Activated T-cell treated with anti-CD3 and anti-CD28 coated beads, Interleukin-2, amount 50 U/mL, for 4 hours (primary cell): ENCODE measurements around the gene WBP11. TPM values are rescaled to one million over a fixed set of nuclear protein-coding genes. Genes with fewer than 3 reads are reported as not detected.
A peak's percentile ranks its signal among the peaks of the same experiment; 100 is the strongest.
"Not testable (repeated sequence)": the region's sequence is repeated elsewhere in the genome, so short reads cannot be mapped to it uniquely, and the experiment has no call there.

Experiments
- ATAC-seq, 2 donors: fragments of 200-7000 bp; cut with Tn5 transposase; one replicate each; pipeline ENCODE4 v1.10.0; 2021
- DNase-seq: peaks from one replicate; pipeline ENCODE4 v3.0.0-alpha.2; 2020
- H3K27me3 Mint-ChIP-seq: one replicate; pipeline ENCODE4 v1.8.0; 2021; ENCODE audit warnings: low read depth, mixed read lengths
- H3K36me3 Mint-ChIP-seq: one replicate; pipeline ENCODE4 v1.8.0; 2022; ENCODE audit warnings: mixed read lengths; ENCODE audit not compliant: insufficient read depth
- H3K4me1 Mint-ChIP-seq: one replicate; pipeline ENCODE4 v1.8.0; 2021; ENCODE audit warnings: low read depth, mixed read lengths
- H3K4me3 Mint-ChIP-seq: one replicate; pipeline ENCODE4 v1.8.0; 2021; ENCODE audit warnings: mild to moderate bottlenecking, moderate library complexity, mixed read lengths
- H3K9me3 Mint-ChIP-seq: one replicate; pipeline ENCODE4 v1.8.0; 2021; ENCODE audit warnings: mixed read lengths
- total RNA-seq, 3 donors: library from RNA; stranded (reverse); gene quantifications; one replicate each; pipeline ENCODE4 v1.2.1, GENCODE V29; 2021

Gene WBP11
- total RNA-seq, 3 donors from 2014 or later, result 133 to 146 (median 140) TPM

GRCh38 chr12:14773685-14774073 is 29.6 kb downstream of the WBP11 start:
- no peak for DNase-seq
- H3K36me3 Mint-ChIP-seq, result peaks cover 3% of the 10 kb centered on the region
- peak overlapping the region; percentile 98 for H3K4me3 Mint-ChIP-seq
- H3K4me1 Mint-ChIP-seq, result peaks cover 49% of the 10 kb centered on the region
- peak; percentile 2 to 4 for ATAC-seq
- H3K27me3 Mint-ChIP-seq, result no peaks in the 10 kb centered on the region
- H3K9me3 Mint-ChIP-seq, result no peaks in the 10 kb centered on the region

- Mint-ChIP-seq H3K27me3 (no peaks in the 10 kb centered on the region), H3K9me3 (no peaks in the 10 kb centered on the region), H3K36me3 (peaks cover 5% of the 10 kb centered on the region), H3K4me3 (peak overlapping the region; percentile 98), H3K4me1 (peaks cover 52% of the 10 kb centered on the region)
- DNase-seq (no peak), ATAC-seq (no peak)
Observed at GRCh38 chr12:14772946-14773345, 30.3 kb downstream of the WBP11 start.

- ATAC-seq (no peak), DNase-seq (peak; percentile 37)
- Mint-ChIP-seq H3K9me3 (peaks cover 3% of the 10 kb centered on the region), H3K4me3 (peak overlapping the region; percentile 96), H3K4me1 (peaks cover 62% of the 10 kb centered on the region), H3K36me3 (peaks cover 14% of the 10 kb centered on the region), H3K27me3 (no peaks in the 10 kb centered on the region)
Observed at GRCh38 chr12:14771651-14772137, 31.6 kb downstream of the WBP11 start.

DNA sequence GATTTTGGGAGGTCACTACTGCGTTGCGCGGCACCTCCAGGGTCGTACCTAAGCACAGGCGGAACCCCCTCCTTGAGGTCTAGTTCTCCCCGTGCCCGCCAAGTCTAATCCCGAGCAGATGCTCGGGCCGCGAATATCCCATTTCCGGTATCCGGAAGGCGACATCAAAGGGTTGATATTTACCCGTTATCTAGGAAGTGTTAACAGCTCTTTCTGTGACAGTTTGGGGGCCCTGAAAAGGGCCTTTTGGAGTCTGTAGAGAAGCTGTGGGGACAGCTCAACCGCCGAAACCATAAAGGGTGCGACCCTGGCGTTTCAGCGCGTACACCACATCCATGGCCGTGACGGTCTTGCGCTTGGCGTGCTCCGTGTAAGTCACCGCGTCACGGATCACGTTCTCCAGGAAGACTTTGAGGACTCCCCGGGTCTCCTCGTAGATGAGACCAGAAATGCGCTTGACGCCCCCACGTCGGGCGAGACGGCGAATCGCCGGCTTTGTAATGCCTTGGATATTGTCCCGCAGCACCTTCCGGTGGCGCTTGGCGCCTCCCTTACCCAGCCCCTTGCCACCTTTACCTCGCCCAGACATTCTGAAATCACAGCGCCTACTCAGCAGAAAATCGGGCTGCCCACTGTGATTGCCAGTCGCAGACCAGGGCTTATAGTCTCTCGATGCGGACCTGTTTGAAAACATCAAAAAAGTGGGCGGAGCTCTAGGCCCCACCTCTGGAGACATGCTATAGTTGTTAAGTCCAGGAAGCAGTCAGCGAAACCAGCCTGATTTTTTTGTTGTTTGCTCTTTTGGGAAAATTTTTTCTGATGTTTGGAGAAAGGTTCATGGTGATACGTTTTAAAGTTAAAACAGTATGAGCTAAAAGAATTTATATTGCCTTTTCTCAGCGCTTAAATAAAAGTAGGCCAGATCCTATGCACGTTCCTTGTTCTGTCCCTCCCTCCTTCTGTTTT is 32.5 kb downstream of the WBP11 start:
- Mint-ChIP-seq H3K36me3 (peaks cover 21% of the 10 kb centered on the region), H3K27me3 (no peaks in the 10 kb centered on the region), H3K9me3 (peaks cover 8% of the 10 kb centered on the region), H3K4me3 (peak overlapping the region; percentile 96), H3K4me1 (peaks cover 55% of the 10 kb centered on the region)
- ATAC-seq, result peak; percentile 26 to 45
- DNase-seq, result peak; percentile 93

DNA sequence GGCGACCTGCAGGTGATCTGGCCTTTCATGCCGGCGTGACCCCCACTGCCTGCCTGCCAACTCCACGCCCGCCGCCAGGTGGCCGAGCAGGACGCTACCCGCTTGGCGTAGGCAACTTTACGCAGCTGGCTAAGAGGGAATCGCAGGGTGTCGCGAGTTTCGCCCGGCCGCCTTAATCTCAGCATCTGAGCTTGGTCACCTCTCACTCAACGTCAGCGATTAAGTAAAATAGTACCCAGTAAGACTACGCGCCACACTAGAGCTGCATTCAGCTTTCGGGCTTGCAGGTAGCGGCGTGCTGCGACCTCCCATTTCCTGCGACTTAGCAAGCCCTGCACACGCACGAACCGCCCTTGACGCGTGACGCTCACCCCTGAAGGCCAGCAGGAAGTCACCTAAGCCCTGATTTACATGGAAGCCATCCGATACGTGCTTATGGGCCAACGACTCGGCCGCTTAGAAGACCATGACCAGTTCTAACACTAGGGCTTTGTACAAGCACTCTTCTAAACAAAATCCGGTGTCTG is 33.2 kb downstream of the WBP11 start:
- ATAC-seq (peak; percentile 49 to 60), DNase-seq (peak; percentile 80)
- H3K27me3 Mint-ChIP-seq, result no peaks in the 10 kb centered on the region
- peaks cover 11% of the 10 kb centered on the region for H3K9me3 Mint-ChIP-seq
- H3K4me3 Mint-ChIP-seq, result peak overlapping the region; percentile 96
- peaks cover 23% of the 10 kb centered on the region for H3K36me3 Mint-ChIP-seq
- H3K4me1 Mint-ChIP-seq, result peaks cover 48% of the 10 kb centered on the region

GRCh38 chr12:14769466-14769968 is 33.8 kb downstream of the WBP11 start:
- H3K4me3 Mint-ChIP-seq, result peak overlapping the region; percentile 96
- DNase-seq (no peak), ATAC-seq (no peak)
- H3K27me3 Mint-ChIP-seq, result no peaks in the 10 kb centered on the region
- peaks cover 45% of the 10 kb centered on the region for H3K4me1 Mint-ChIP-seq
- H3K9me3 Mint-ChIP-seq, result peaks cover 11% of the 10 kb centered on the region
- H3K36me3 Mint-ChIP-seq, result peaks cover 25% of the 10 kb centered on the region

DNA sequence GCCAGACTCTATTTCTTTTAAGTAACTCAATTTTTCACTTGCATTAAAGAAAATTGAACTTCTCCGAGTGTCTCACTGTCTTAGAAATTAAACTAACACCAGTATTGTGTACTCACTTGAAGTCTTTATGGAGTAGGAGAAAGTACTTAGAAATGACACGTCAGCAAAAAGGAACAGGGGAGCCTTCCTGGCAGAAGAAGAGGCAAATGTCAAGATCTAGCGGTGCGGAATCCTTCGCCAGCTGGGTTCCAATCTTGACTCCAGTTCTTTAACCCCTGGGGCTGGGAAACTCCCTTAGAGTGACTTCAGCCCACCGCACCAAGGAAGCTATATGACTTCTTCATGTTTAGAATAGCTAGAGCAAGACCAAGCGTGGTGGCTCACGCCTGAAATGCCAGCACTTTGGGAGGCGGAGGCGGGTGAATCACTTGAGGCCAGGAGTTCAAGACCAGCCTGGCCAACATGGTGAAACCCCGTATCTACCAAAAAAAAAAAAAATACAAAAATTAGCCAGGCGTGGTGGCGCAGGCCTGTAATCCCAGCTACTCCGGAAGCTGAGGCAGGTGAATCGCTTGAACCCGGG is 34.4 kb downstream of the WBP11 start:
- ATAC-seq (no peak), DNase-seq (peak; percentile 39)
- Mint-ChIP-seq H3K4me3 (peak overlapping the region; percentile 96), H3K27me3 (no peaks in the 10 kb centered on the region), H3K9me3 (peaks cover 11% of the 10 kb centered on the region), H3K4me1 (peaks cover 40% of the 10 kb centered on the region), H3K36me3 (peaks cover 26% of the 10 kb centered on the region)

- ATAC-seq (no peak), DNase-seq (no peak)
- H3K9me3 Mint-ChIP-seq, result peaks cover 11% of the 10 kb centered on the region
- H3K27me3 Mint-ChIP-seq, result no peaks in the 10 kb centered on the region
- H3K4me1 Mint-ChIP-seq, result peaks cover 35% of the 10 kb centered on the region
- peaks cover 28% of the 10 kb centered on the region for H3K36me3 Mint-ChIP-seq
- H3K4me3 Mint-ChIP-seq, result no peak overlapping the region
Observed at GRCh38 chr12:14767617-14768016, 35.7 kb downstream of the WBP11 start.

DNA sequence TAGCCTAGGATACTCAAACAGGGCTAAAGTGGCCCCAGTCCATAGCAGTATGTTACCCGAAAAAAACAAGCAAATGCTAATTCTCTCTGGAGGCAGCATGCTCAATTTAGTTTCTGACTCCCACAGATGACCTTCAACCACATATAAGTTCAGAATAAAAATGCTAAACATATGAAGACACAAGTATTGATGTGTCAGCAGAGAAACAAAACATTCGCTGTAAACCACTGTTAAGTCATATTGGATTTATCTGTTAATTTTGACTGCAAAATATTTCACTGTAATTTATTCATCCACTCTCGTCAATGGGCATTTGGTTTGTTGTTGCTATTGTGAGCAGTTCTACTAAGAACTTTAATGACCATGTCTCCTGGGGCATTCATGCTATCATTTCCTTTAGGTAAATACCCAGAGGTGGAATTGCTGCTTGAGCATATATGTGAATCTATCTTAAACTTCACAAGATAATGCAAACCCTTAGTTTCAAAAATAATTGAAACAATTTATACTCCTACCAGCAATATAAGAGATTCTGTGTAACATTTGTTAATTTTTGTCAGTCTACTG is 36.5 kb downstream of the WBP11 start:
- H3K4me3 Mint-ChIP-seq, result no peak overlapping the region
- H3K4me1 Mint-ChIP-seq, result peaks cover 30% of the 10 kb centered on the region
- no peak for DNase-seq
- ATAC-seq, result no peak
- no peaks in the 10 kb centered on the region for H3K27me3 Mint-ChIP-seq
- H3K36me3 Mint-ChIP-seq, result peaks cover 37% of the 10 kb centered on the region
- H3K9me3 Mint-ChIP-seq, result peaks cover 16% of the 10 kb centered on the region

GRCh38 chr12:14766020-14766419 is 37.3 kb downstream of the WBP11 start:
- peaks cover 43% of the 10 kb centered on the region for H3K36me3 Mint-ChIP-seq
- H3K4me1 Mint-ChIP-seq, result peaks cover 25% of the 10 kb centered on the region
- peaks cover 22% of the 10 kb centered on the region for H3K9me3 Mint-ChIP-seq
- not testable (repeated sequence) for ATAC-seq, H3K4me3 Mint-ChIP-seq, DNase-seq, H3K27me3 Mint-ChIP-seq

DNA sequence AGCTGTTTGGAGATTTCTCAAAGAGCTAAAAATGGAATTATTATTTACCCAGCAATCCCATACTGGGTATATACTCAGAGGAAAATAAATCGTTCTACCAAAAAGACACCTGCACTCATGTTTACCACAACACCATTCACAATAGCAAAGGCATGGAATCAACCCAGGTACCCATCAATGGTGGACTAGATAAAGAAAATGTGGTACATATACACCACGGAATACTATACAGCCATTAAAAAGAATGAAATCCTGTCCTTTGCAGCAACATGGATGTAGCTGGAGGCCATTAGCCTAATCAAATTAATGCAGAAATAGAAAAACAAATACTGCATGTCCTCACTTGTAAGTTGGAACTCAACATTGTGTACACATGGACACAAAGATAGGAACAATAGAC is 37.9 kb downstream of the WBP11 start:
- ATAC-seq (no peak), DNase-seq (no peak)
- Mint-ChIP-seq H3K4me1 (peaks cover 25% of the 10 kb centered on the region), H3K36me3 (peaks cover 43% of the 10 kb centered on the region), H3K27me3 (no peaks in the 10 kb centered on the region), H3K9me3 (peaks cover 22% of the 10 kb centered on the region), H3K4me3 (no peak overlapping the region)

- H3K4me3 Mint-ChIP-seq, ATAC-seq, H3K27me3 Mint-ChIP-seq, DNase-seq: not testable (repeated sequence)
- peaks cover 14% of the 10 kb centered on the region for H3K4me1 Mint-ChIP-seq
- H3K36me3 Mint-ChIP-seq, result peaks cover 36% of the 10 kb centered on the region
- H3K9me3 Mint-ChIP-seq, result peaks cover 28% of the 10 kb centered on the region
Observed at GRCh38 chr12:14759711-14760280, 43.5 kb downstream of the WBP11 start.

DNA sequence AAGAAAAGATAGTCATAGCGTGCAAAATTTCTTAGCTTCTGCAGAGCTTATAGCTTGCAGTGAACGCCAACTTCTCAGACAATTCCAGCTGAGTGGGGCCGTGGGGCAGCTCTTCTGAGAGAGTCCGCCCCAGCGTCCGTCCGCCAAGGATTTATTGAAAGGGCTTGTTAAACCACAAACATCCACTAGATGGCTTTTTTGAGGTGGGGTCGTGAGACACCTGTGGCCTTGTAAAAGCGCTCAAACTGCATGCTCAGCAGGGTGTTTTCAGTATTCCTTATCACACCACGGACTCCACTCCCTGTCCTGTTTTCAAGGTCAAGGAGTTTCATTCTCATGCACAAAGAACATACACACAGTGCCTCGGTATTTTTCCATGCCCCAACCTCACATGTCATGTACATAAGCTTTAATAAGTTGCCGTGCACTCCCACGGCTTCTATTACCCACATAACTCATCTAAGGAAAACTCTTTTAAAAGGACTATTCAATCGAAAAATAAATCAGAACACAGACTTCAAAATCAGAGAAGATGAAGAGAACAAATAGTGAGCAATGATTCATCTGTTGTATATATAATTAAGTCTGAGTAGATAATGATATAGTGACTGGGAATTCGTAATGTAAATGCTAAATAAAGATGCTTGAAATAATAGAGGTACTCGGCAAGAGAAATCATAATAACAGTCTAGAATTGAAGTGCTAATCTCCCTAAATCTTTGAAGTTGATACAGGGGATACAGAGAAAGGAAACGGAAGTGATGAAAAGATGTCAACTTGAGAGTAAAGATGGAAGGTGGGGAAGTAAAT is 46.7 kb downstream of the WBP11 start:
- DNase-seq, result no peak
- peaks cover 20% of the 10 kb centered on the region for H3K36me3 Mint-ChIP-seq

More for the DNA sequence above, 46.7 kb downstream of the WBP11 start:
- H3K9me3 Mint-ChIP-seq, result peaks cover 22% of the 10 kb centered on the region
- no peaks in the 10 kb centered on the region for H3K27me3 Mint-ChIP-seq
- no peak overlapping the region for H3K4me3 Mint-ChIP-seq
- ATAC-seq, result no peak
- peaks cover 13% of the 10 kb centered on the region for H3K4me1 Mint-ChIP-seq
